NCI-H526 treated with DMSO at 0.1 percent for 48 hours (cell line): ENCODE data around the gene FAHD2A.
"Not testable (repeated sequence)": the region's sequence is repeated elsewhere in the genome, so short reads cannot be mapped to it uniquely, and the experiment has no call there.

ENCODE experiments used
- DNase-seq: peaks from one replicate; lab custom pipeline; 2025; lab: John Stamatoyannopoulos, UW

The FAHD2A gene

GRCh38 chr2:95402370-95403203, at the start of gene FAHD2A:
FAHD2A (plus strand) TSS chr2:95402708; CDS start chr2:95405559, 2,851 bp downstream.
- peak; percentile 79 for DNase-seq

GRCh38 chr2:95353055-95353575, 49.4 kb upstream of the FAHD2A start:
- DNase-seq: no peak

GRCh38 chr2:95353613-95354468, 48.7 kb upstream of the FAHD2A start:
- DNase-seq: no peak

GRCh38 chr2:95354469-95354901, 48.0 kb upstream of the FAHD2A start:
- DNase-seq: no peak

- no peak for DNase-seq
Observed at GRCh38 chr2:95354925-95355324, 47.6 kb upstream of the FAHD2A start.

- not testable (repeated sequence) for DNase-seq
Observed at GRCh38 chr2:95355486-95355885, 47.0 kb upstream of the FAHD2A start.

- DNase-seq: no peak
Observed at GRCh38 chr2:95356821-95357700, 45.4 kb upstream of the FAHD2A start.

GRCh38 chr2:95357717-95358280, 44.7 kb upstream of the FAHD2A start:
- DNase-seq: no peak

- DNase-seq: no peak
Observed at GRCh38 chr2:95359031-95359430, 43.5 kb upstream of the FAHD2A start.

GRCh38 chr2:95359501-95359930, 43.0 kb upstream of the FAHD2A start:
- no peak for DNase-seq

GRCh38 chr2:95361216-95361980, 41.1 kb upstream of the FAHD2A start:
- DNase-seq: no peak

- no peak for DNase-seq
Observed at GRCh38 chr2:95362486-95362885, 40.0 kb upstream of the FAHD2A start.

- DNase-seq: no peak
Observed at GRCh38 chr2:95366514-95366913, 36.0 kb upstream of the FAHD2A start.

GRCh38 chr2:95372216-95372829, 30.2 kb upstream of the FAHD2A start:
- no peak for DNase-seq

GRCh38 chr2:95372845-95373244, 29.7 kb upstream of the FAHD2A start:
- no peak for DNase-seq

GRCh38 chr2:95374029-95374428, 28.5 kb upstream of the FAHD2A start:
- DNase-seq: no peak

GRCh38 chr2:95374451-95374920, 28.0 kb upstream of the FAHD2A start:
- no peak for DNase-seq

- no peak for DNase-seq
Observed at GRCh38 chr2:95374921-95375471, 27.5 kb upstream of the FAHD2A start.

GRCh38 chr2:95375532-95376150, 26.9 kb upstream of the FAHD2A start:
- no peak for DNase-seq
